DMS153 (cell line): ENCODE measurements around the gene ATAD1.
"Not testable (repeated sequence)": the region's sequence is repeated elsewhere in the genome, so short reads cannot be mapped to it uniquely, and the experiment has no call there.

Experiments
- DNase-seq: peaks from one replicate; lab custom pipeline; 2025; lab: John Stamatoyannopoulos, UW

Gene ATAD1

DNA sequence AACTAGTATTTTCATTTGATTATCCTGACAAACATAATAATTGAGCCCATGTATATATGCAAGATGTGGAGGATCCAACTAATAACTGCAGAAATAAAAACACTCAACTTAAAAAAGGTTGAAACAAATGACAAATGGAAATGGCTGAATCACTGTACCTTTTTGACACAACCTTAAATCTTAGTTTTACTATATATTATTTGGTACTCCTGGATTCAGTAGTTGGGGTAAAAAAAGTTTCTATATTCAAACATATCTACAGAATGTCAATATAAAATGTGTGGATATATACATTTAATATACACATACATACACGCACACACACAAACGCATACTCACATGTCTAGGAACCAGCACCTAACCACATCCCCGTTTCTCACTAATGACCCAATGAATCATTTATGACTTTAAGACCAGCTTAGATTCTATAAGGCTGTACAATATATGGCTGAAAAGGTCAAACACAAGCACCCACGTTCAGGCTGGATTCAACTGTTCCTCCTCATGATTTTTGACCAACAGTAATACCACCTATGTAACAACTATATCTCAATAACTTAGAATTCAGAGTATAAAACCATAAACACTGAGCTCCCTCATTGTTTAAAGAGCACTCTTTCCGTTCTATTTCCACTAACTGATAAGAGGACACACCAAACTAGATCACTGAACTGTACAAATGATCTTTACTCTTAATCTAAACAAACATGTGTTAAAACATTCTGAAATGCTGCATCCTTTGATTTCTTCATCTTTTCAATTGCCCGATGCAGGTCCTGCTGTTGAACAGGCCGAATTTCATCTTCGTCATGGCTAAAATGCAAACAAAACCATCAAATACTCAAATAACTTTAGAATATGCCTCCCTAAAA, 63.8 kb downstream of the ATAD1 start:
- no peak for DNase-seq

DNA sequence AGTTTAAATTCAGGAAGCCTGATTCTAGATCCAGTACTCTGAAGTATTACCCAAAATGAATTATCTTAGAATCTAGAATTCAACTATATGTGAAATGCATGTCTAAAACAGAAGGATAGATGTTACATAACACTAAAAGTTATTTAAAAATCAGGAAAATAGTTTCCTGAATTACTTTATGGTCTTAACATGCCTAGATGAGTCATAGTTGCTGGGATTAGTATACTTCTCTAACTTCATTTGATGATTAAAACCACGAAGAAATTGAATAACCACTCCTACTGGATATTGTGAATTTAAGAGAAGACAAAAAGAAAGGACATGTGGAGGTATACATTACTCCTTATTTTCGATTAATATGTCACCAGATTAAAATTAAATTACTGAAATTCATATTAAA, 65.5 kb downstream of the ATAD1 start:
- no peak for DNase-seq

DNA sequence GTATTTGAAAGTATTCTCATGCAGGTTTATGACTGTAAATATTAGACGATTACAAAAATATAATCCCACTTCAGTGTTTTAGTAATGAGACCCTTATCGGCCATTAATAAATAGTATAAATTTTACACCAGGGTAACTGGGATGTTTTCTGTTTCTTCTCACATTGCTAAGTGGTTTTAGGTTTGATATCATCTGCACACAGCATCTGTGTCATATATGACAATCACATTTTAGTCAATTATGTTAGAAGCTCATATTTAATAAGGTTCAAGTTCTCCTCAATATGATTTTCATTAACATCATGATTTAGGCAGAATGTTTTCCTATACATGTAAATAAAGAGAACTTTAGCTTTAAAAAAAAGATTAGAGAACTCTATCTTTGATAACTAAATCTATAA, 66.8 kb downstream of the ATAD1 start:
- no peak for DNase-seq

DNA sequence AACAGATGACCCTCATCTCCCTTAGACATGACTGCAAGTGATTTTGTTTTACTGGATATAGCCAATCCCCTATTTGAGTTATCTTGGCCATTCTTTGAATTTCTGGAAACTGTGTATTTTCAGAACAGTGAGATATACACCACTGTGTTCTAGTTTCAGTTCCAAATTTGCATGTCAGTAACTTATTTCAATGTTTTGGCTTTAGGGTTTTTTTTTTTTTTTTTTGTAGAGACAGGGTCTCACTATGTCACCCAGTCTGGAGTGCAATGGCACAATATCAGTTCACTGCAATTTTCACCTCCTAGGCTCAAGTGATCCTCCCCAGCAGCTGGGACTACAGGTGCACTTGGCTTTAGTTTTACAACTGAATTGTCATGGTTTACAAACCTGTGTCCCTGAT, 67.2 kb downstream of the ATAD1 start:
- no peak for DNase-seq

DNA sequence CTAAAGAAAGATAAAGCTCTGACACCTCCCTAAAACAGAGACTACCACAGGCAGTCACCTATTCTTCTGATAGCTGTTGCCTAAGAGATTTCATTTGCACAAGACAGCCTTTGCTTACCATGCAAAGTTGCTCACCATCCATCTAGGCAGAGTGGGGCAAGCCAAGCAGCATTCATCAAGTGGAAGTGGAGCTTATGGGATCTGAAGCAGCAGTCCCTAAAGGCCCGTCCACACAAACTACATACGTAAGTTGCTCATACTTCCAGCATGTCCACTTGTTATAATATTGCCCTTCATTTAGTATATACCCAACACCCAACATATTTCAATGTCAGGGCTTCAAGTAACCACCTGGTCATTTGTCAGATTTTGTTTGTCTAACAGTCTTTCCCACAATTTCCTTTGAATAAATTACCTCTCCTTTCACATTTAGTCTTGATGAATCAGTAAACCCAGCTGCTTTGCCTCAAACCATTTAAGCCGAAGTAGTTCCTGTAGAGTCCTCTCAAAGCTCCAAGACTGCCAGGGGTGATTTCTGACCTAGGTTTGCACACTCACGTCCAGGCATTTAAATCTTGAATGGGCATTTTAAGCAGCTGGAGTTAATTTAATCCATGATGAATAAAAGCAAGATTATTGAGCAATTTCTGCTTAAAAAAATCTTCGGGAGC, 67.9 kb downstream of the ATAD1 start:
- no peak for DNase-seq

DNA sequence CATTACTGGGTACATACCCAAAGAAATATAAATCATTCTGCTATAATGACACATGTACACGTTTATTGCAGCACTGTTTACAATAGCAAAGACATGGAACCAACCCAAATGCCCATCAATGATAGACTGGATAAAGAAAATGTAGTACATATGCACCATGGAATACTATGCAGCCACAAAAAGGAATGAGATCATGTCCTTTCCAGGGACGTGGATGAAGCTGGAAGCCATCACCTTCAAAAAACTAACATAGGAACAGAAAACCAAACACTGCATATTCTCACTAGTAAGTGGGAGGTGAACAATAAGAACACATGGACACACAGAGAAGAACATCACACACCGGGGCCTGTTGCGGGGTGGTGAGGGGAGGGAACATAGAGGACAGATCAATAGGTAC, 69.8 kb downstream of the ATAD1 start:
- DNase-seq, result not testable (repeated sequence)

DNA sequence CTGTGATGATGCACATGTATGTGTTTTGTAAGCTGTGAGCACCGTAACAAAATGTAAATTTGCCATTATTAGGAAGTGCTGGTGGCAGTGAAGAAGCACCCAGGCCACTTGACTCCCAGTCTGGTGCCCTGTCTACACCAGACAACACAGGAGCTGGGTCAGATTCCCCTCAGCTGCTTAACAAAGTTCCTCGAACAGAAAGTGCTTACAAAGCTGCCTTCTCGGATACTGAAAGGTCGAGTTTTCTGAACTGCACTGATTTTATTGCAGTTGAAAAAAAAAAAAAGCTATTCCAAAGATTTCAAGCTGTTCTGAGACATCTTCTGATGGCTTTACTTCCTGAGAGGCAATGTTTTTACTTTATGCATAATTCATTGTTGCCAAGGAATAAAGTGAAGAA, 71.1 kb downstream of the ATAD1 start:
- DNase-seq, result no peak

DNA sequence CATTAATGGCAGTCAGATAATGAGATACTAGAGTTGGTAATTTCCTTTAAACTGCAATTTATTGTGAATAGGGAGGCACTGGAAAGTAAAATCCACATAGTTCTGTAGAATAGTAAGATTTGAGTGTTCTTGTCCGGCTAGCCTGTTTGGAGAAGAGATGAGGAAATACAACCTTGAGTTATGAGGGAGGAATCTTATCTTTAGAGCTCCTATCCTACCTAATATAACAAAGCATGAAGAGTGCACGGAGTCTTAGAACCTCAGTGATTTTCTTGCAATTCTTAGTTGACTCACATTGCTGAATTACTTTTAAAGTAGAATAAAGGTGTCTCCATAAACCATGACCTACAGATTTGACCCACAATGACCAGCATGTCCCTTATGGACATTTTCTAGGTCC, 73.4 kb downstream of the ATAD1 start:
- DNase-seq, result no peak

DNA sequence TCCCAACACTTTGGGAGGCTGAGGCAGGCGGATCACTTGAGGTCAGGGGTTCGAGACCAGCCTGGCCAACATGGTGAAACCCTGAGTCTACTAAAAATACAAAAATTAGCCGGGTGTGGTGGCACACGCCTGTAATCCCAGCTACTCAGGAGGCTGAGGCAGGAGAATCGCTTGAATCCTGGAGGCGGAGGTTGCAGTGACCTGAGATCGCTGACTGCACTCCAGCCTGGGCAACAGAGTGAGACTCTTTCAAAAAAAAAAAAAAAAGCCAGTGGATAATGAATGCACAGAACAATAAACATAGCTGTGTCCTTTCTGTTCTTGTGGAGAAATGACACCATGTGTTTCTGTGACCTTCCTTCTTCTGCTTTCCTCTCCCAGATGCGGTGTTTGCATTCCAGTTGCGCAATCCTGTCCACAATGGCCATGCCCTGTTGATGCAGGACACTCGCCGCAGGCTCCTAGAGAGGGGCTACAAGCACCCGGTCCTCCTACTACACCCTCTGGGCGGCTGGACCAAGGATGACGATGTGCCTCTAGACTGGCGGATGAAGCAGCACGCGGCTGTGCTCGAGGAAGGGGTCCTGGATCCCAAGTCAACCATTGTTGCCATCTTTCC, 74.9 kb downstream of the ATAD1 start:
- DNase-seq, result not testable (repeated sequence)

DNA sequence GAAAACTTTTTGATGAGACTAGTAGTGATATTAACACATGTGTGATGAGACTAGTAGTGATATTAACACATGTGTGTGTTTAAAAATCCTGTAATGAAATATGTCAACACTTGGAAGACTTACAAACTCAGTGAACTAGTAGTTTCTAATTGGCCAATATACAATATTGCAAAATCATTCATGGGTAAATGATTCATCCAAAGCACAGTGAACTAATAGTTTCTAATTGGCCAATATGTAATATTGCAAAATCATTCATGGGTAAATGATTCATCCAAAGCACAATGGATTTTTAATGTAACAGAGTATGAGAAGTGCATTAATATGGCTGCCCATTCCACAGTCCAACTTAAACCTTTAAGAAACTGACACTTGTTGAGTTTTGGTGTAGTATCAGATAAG, 77.8 kb downstream of the ATAD1 start:
- no peak for DNase-seq

DNA sequence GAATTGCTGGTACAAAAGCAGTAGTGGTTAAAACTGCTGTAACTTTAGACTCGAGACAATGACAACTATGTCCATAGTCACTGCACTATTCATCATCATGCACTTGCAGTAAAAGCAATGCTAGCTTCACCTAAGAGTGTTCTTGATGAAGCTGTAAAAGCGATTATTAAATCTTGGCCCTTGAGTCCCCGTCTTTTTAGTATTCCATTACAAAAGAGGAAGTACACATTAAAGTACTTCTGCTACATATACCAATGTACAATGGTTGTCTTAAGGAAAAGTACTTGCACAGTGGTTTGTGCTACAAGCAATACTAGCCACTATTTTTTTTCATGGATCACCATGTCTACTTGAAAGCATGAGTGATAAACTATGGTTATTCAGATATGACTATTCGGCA, 78.3 kb downstream of the ATAD1 start:
- no peak for DNase-seq

DNA sequence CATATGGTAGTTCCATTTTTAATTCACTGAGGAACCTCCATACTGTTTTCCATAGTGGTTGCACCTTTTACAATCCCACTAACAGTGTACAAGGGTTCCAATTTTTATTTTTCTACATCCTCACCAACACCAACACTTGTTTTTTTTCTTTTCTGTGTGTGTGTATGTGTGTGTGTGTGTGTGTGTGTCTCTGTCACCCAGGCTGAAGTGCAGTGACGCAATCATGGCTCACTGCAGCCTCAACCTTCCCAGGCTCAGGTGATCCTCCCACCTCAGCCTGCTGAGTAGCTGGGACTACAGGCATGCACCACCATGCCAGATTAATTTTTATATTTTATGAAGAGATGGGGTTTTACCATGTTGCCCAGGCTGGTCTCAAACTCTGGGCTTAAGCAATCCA, 79.8 kb downstream of the ATAD1 start:
- not testable (repeated sequence) for DNase-seq

DNA sequence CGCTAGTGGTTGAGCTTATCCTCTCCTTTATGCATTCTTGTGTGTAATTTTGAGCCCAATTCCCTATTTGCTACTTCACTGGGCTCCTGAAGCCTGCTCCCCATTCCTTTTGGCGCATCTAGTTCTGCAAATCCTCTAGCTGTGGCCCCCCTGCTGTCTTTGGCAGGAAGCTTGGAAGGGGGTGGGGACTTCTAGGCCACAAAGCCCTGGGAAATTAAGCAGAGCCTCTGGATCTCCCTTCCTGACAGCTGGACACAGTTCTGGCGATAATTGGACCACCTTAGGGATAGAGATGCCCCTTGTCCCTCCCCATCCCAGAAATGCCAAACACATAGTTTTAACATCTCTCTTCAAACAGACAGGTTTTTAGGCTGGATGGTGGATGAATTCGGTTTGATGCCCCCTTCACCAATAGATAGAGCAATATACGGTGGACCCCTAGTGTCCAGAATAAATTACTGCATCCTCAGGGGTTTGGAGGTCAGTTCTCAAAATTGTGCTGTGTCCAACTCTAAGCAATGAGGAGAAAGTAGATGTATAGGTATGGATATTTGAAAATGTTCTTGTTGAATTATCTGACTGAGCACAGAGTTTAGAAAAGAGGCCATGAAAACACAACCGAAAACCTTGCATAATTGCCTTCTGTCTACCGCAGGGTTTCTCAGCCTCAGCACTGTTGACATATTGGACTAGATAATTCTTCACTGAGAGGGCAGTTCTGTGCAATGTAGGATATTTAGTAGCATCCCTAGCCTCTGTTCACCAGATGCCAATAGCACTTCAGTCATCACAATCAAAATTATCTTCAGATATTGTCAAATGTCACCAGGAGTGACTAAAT, 82.8 kb downstream of the ATAD1 start:
- no peak for DNase-seq

DNA sequence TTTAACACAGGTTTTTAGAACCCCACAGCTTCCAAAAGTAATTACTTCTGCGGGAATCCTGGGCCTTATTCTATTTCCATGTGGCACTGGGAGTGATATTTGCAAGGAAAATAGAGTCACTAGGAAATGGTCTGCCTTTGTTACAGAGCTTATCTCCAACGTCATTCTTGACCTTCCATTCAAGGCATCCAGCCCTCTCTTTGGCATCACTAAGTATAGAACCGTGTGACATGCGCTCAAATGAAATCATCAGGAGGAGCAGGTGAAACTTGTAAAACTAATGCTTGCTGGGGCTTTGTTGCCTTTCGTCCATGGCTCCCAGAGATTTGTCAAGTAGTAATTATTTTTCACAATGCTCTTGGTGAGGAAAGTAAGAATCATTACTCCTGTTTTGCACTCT, 84.9 kb downstream of the ATAD1 start:
- no peak for DNase-seq

DNA sequence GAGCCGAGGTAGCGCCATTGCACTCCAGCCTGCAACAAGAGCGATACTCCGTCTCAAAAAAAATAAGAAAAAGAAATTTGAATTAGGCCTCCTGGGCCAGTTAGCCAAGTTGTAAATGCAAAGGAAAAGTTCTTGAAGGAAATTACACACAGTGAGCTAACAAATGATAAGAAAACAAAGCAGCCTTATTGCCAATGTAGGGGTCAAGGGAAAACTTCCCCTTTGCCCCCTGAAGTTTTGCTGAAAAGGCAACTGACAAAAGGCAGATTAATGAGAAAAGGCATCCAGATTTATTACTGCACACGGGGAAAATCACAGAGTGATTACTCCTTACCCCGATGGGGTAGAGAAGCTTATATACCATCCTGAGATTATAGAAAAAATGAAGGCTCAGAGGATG, 88.1 kb downstream of the ATAD1 start:
- no peak for DNase-seq

DNA sequence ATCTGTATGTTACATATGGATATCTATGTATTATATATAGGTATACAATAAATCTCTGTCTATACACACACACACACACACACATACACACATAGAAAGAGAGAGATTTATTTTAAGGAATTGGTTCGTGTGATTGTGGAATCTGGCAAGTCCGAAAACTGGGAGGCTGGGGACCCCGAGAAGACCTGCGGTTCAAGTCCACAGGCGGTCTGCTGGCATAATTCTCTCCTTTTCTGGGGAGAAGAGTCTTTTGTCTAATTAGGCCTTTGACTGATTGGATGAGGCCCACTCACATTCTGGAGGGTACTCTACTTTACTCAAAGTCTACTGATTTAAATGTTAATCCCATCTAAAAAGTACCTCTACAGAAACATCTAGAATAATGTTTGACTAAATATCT, 93.2 kb downstream of the ATAD1 start:
- no peak for DNase-seq

DNA sequence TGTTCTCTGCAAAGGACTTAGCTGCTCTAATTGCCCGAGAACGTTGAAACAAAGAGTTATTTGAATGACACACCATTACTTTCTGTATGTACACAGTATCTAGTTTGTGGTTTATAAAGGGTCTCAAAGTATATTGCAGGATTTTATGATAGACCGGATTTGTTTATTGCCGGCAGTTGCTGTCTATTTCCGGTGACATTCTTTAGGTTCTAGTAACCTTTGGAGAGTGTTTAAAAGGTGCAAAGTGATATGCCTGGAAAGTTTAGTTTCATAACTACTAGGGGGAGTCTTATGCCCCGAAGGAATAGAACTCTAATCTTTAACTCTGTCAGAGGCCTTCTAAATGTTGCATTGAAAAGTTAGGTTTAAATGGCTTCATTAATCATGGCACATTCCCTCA, 94.5 kb downstream of the ATAD1 start:
- no peak for DNase-seq

DNA sequence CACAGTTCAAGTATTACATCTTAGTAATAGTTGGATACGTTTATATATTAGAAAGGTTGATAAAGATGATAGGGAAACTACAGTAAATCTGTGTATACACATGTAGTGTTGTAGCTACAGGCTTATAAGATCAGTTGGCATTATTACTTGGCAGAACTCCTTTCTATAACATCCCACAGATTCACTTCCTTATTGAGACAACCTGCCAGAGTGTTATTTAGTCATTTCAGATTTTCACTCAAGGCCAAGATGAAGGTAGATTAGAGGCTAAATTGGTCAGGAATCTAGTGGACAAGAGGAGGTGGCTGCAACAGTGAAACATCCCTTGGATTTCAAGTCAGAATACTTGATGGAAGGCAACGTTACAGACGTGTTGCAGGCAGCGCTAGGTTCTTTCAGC, 95.3 kb downstream of the ATAD1 start:
- no peak for DNase-seq

DNA sequence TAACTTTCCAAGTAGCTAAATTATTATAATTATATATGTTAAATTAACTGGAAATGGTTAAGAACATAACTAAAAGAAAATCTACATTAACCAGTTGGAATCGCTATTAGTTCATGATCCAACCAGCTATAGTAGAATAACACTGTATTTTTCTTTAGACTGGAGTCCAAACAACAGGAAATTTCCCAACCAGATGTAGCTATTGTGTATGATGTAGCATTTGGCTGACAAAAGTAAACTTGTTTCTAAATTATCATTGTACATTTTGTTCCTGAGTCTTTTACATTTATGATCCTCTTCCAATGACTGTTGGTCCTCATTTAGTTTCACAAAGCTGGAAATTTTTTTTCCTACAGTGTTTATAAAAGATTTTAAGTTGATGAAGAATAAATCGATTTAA, 96.2 kb downstream of the ATAD1 start:
- DNase-seq, result no peak

DNA sequence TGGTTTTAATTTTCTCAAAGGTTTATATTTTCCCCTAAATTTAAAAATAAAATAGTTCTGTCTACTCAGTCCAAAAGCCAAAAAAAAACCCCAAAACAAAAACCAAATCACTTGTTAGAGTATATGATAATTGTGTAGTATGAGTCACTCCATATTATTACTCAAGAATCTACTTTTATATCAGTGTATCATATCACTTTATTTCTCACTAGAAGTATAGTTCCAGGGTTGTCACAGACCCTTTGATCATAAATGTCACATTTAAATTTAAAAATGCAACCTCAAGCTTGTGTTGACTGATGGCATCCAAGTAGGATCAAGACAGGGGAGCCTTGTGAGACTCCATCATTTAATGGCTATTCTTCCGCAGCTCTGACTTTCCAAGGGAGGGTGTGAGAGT, 97.4 kb downstream of the ATAD1 start:
- no peak for DNase-seq

DNA sequence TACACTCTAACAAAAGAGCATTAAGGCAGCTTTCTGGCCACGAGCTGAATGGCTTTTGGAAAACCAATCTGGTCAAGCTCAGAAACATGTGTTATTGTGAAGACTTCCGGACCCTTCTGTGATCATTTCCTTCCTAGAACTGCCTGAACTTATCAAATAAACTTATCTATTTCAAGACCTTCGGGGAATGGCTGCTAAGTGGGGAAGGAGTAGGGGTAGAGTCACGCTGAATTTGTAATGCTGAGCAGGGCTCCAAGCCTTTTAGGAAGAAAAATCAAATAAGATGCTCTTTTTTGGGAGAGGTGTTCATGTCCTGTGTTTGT, 101.7 kb downstream of the ATAD1 start:
- no peak for DNase-seq

DNA sequence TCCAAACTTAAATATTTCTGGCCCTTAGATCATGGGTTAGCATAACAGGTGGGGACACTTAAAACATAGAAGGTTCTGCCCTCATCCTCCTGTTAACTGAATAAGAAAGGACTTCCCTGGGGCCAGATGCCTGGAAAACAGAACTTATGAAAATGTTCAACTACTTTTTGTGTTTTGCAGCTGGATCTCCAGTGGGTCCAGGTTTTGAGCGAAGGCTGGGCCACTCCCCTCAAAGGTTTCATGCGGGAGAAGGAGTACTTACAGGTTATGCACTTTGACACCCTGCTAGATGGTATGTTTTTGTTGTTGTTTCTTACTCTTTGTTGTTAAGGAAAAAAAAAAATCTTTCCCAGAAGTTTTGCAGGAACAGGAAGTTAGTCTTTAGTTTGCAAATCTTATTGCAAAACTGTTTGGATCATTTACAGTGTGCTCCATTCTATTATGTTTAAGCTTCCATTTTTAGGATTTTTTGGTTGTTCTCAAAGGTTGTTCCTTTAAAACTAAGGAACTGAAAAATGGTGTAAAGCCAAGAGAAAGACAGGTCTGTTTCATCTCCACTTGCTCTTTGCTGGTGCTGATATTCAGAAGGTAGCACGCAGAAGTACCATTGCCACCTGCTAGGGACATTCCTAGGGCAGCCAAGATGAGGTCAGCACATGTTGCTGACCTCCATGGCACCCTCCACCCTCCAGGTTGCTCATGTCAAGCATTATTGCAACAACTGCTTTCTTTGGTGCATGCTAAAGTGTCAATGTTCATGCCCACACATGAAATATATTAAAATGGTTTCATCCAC, 102.3 kb downstream of the ATAD1 start:
- DNase-seq, result no peak
